Prostate gland (tissue), 2 donors: ENCODE measurements around the gene ADGRF4. TPM values are rescaled to one million over a fixed set of nuclear protein-coding genes. Genes with fewer than 3 reads are reported as not detected.

Experiments
- DNase-seq: peaks from one replicate; pipeline ENCODE4 v3.0.0-alpha.2; 2019; ENCODE audit warnings: low spot score
- H3K27ac ChIP-seq, 2 donors: fragments of 200-600 bp; sonication (generic); 2 replicates each; pipeline ENCODE4 v1.5.1; 2017 to 2019
- H3K27me3 ChIP-seq: fragments of 200-600 bp; sonication (generic); replicated peaks from 2 replicates; pipeline ENCODE4 v1.5.1; 2019; ENCODE audit not compliant: insufficient read depth
- H3K36me3 ChIP-seq, 2 donors: fragments of 200-600 bp; sonication (generic); 1 replicate in 1 of 2; 2 replicates in 1 of 2; pipeline versions ENCODE4 v1.5.1 to v1.8.1; 2017 to 2019
- H3K4me1 ChIP-seq: fragments of 200-600 bp; sonication (generic); replicated peaks from 2 replicates; pipeline ENCODE4 v1.5.1; 2019
- H3K4me3 ChIP-seq, 2 donors: fragments of 200-600 bp; sonication (generic); 2 replicates each; pipeline ENCODE4 v1.5.1; 2017 to 2019
- H3K9me3 ChIP-seq: fragments of 200-600 bp; sonication (generic); 2 replicates; pipeline ENCODE4 v1.5.1; 2017
- POLR2A ChIP-seq: fragments of 450-650 bp; IDR thresholded peaks from one replicate; pipeline ENCODE4 v1.6.1; 2016; ENCODE audit warnings: antibody characterized with exemption, mild to moderate bottlenecking
- POLR2AphosphoS5 ChIP-seq: sonication (generic); formaldehyde crosslinking; IDR thresholded peaks from one replicate; pipeline ENCODE4 v1.6.1; 2017; ENCODE audit warnings: antibody characterized with exemption
- WGBS: methylation state at CpG from one replicate; pipeline ENCODE4 v1.1.5; 2018; 5-methylcytosine and 5-hydroxymethylcytosine counted together
- intact Hi-C: fragments of 100-400 bp; cut with DNase I; formaldehyde crosslinking; loops from one replicate; pipeline ENCODE4 v1.14.2; 2022
- total RNA-seq, 2 donors: library from RNA; depleted of rRNA; stranded (reverse); fragments of >200 nt; gene quantifications; one replicate each; pipeline ENCODE4 v1.1.0, GENCODE V29; 2016
- TF ChIP-seq, protein P1 (sequence below), 4 experiments: fragments of 200-600 bp in 2 of 4; fragments of 450-650 bp in 2 of 4; sonication (generic) in 2 of 4; IDR thresholded peaks; 1 replicate in 3 of 4; 2 replicates in 1 of 4; pipeline ENCODE4 v1.5.1; 2016 to 2019; ENCODE audit warnings: antibody characterized with exemption in 4 of 4, mild to moderate bottlenecking in 2 of 4, moderate library complexity in 2 of 4

Gene ADGRF4
- total RNA-seq, 2 donors from 2014 or later, result 0.23 TPM; not detected in 1

- Histone ChIP-seq H3K4me1 (no peaks in the 10 kb centered on the region), H3K36me3 (no peaks in the 10 kb centered on the region), H3K27ac (no peak overlapping the region), H3K4me3 (no peak overlapping the region), H3K27me3 (no peaks in the 10 kb centered on the region), H3K9me3 (no peaks in the 10 kb centered on the region)
- intact Hi-C loops, result no loop called here
- no peak for DNase-seq
- 93% methylated on average over 1 of the region's 1 CpG for WGBS
- TF ChIP-seq POLR2A (no peak), POLR2AphosphoS5 (no peak)
- TF ChIP-seq, protein P1, sequence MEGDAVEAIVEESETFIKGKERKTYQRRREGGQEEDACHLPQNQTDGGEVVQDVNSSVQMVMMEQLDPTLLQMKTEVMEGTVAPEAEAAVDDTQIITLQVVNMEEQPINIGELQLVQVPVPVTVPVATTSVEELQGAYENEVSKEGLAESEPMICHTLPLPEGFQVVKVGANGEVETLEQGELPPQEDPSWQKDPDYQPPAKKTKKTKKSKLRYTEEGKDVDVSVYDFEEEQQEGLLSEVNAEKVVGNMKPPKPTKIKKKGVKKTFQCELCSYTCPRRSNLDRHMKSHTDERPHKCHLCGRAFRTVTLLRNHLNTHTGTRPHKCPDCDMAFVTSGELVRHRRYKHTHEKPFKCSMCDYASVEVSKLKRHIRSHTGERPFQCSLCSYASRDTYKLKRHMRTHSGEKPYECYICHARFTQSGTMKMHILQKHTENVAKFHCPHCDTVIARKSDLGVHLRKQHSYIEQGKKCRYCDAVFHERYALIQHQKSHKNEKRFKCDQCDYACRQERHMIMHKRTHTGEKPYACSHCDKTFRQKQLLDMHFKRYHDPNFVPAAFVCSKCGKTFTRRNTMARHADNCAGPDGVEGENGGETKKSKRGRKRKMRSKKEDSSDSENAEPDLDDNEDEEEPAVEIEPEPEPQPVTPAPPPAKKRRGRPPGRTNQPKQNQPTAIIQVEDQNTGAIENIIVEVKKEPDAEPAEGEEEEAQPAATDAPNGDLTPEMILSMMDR (IDR thresholded peaks at IDR 0.05), result no peak
These were observed 17.0 kb upstream of the ADGRF4 start for GRCh38 chr6:47681201-47681990.

DNA sequence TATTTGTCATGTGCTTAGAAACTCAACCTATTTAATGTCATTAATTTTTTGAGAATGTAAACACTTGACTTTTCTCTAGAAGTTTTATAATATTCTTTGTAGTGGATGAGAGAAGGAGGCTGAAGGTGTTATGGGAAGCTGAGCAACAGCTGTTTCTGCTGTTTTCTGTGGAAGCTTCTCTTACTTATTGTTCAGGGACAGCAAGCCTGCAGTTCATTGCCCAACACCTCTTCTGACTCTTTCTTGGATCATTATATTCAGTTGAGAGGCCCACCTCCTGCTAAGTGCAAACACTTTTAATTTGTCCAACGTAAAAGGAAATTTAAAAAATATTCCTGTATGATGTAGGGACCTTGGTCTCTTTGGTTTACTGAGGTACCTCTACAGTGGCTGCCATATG lies 12.0 kb upstream of the ADGRF4 start:
- no peaks in the 10 kb centered on the region for H3K9me3 ChIP-seq
- no peak overlapping the region for H3K27ac ChIP-seq
- DNase-seq, result no peak
- intact Hi-C loops, result no loop called here
- TF ChIP-seq, protein P1 (IDR thresholded peaks at IDR 0.05), result no peak
- no peak for TF ChIP-seq POLR2AphosphoS5
- TF ChIP-seq POLR2A, result no peak
- no peaks in the 10 kb centered on the region for H3K4me1 ChIP-seq
- no peaks in the 10 kb centered on the region for H3K27me3 ChIP-seq
- WGBS, result 66% methylated on average over 1 of the region's 1 CpG
- no peaks in the 10 kb centered on the region for H3K36me3 ChIP-seq
- H3K4me3 ChIP-seq, result no peak overlapping the region

DNA sequence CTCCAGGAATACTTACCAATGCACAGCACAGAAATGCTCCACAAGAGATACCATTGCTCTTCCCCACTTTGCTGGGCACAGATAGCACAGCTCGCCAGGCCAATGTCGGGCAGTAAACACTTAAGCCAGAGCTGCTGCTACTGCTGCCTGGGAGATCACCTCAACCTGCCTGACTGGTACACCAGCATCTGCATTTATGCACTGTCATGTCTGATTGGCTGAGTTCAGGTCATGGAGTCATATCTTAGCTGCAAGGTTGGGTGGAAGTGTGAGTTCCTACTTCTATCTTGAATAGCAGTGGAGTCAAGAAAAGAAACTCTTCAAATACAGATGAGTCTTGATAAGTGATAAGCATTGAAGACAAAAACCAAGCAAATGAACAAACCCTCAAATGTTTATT lies 10.9 kb upstream of the ADGRF4 start:
- Histone ChIP-seq H3K4me3 (no peak overlapping the region), H3K4me1 (no peaks in the 10 kb centered on the region), H3K36me3 (no peaks in the 10 kb centered on the region), H3K9me3 (no peaks in the 10 kb centered on the region), H3K27ac (no peak overlapping the region), H3K27me3 (no peaks in the 10 kb centered on the region)
- 91% methylated on average over 2 of the region's 2 CpGs for WGBS
- intact Hi-C loops, result no loop called here
- no peak for DNase-seq
- TF ChIP-seq, protein P1 (IDR thresholded peaks at IDR 0.05), result no peak
- TF ChIP-seq POLR2AphosphoS5 (no peak), POLR2A (no peak)

DNA sequence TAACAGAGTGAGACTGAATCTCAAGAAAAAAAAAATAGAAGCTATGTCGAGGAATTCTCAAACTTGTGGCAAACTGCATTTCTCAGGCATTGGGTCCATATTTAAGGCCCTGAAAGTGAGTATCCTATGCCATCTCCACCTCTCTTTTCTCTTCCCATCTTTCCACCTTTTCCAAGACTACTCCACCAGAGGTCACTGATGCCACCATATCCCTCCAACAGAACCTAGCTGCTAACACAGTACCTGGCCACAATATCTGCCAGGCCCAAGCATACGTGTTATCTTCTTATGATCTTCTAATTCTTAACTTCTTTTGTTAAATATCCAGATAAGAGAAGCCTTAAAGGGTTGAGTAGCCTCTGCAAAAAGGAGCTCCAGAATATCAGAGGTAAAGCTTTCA lies 8.2 kb upstream of the ADGRF4 start:
- intact Hi-C loops, result no loop called here
- no peak for TF ChIP-seq POLR2AphosphoS5
- TF ChIP-seq, protein P1 (IDR thresholded peaks at IDR 0.05), result no peak
- no peak for TF ChIP-seq POLR2A

GRCh38 chr6:47690791-47691190 lies 7.6 kb upstream of the ADGRF4 start:
- no peak for DNase-seq
- Histone ChIP-seq H3K27me3 (no peaks in the 10 kb centered on the region), H3K4me3 (no peak overlapping the region), H3K27ac (no peak overlapping the region), H3K4me1 (no peaks in the 10 kb centered on the region), H3K36me3 (no peaks in the 10 kb centered on the region), H3K9me3 (no peaks in the 10 kb centered on the region)
- TF ChIP-seq POLR2AphosphoS5 (no peak), POLR2A (no peak)
- TF ChIP-seq, protein P1 (IDR thresholded peaks at IDR 0.05), result no peak
- intact Hi-C loops, result no loop called here
- WGBS, result 79% methylated on average over 2 of the region's 2 CpGs

More for the DNA sequence above, 8.2 kb upstream of the ADGRF4 start:
- no peak for DNase-seq
- no peaks in the 10 kb centered on the region for H3K4me1 ChIP-seq
- H3K27me3 ChIP-seq, result no peaks in the 10 kb centered on the region
- no peak overlapping the region for H3K27ac ChIP-seq
- no peaks in the 10 kb centered on the region for H3K9me3 ChIP-seq
- H3K36me3 ChIP-seq, result no peaks in the 10 kb centered on the region
- 71% methylated on average over 2 of the region's 2 CpGs for WGBS
- H3K4me3 ChIP-seq, result no peak overlapping the region
